HCEC 1CT (cell line): ENCODE results near the gene DYNC1LI1.
"Not testable (repeated sequence)": the region's sequence is repeated elsewhere in the genome, so short reads cannot be mapped to it uniquely, and the experiment has no call there.

Source experiments
- DNase-seq: peaks from one replicate; pipeline ENCODE4 v3.0.0-alpha.2; 2017

DYNC1LI1 gene

DNA sequence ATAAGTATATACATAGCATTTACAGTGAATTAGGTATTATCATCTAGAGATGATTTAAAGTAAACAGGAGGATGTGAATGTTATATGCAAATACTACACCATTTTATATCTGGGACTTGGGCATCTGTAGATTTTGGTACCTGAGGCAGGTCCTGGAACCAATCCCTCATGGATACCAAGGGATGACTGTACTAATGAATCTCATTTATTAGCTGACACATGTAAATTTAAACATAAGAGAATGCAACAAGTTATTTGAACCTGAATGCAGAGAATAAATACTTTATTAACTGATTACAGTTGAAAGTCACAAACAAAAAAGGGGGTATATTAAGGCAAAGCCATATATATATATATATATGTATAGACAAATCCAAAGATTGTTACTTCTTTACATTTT is 44.9 kb downstream of the DYNC1LI1 start:
- no peak for DNase-seq

DNA sequence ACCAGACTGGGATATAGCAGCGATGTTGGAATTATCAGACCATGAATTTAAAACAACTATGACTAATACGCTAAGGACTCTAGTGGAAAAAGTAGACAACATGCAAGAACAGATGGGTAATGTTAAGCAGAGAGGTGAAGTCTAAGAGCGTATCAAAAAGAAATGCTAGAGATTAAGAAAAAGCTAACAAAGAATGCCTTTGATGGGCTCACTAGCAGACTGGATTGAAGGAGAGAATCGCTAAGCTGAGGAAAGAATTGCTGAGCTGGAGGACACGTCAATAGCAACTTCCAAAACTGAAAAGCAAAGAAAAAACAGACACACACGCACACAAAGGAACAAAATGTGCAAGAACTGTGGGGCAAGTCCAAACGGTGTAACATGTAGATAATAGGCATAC is 48.0 kb downstream of the DYNC1LI1 start:
- no peak for DNase-seq

DNA sequence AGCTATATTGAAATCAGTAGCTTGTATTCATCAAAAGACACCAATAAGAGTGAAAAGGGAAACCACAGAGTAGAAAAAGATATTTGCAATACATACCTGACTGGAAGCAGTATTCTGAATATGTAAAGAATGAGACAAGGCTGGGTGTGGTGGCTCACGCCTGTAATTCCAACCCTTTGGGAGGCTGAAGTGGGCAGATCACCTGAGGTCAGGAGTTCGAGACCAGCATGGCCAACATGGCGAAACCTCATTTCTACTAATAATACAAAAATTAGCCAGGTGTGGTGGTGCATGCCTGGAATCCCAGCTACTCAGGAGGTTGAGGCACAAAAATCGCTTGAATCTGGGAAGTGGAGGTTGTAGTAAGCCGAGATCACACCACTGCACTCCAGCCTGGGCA is 51.7 kb downstream of the DYNC1LI1 start:
- not testable (repeated sequence) for DNase-seq

DNA sequence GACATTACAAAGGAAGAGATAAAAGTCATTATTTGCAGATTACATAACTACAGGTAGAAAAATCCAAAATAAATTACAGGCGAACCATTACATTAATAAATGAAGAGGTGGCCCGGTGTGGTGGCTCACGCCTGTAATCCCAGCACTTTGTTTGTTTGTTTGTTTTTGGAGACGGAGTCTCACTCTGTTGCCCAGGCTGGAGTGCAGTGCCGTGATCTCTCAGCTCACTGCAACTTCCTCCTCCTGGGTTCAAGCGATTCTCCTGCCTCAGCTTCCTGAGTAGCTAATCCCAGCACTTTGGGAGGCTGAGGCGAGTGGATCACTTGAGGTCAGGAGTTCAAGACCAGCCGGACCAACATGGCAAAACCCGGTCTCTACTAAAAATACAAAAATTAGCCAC is 53.9 kb downstream of the DYNC1LI1 start:
- not testable (repeated sequence) for DNase-seq

DNA sequence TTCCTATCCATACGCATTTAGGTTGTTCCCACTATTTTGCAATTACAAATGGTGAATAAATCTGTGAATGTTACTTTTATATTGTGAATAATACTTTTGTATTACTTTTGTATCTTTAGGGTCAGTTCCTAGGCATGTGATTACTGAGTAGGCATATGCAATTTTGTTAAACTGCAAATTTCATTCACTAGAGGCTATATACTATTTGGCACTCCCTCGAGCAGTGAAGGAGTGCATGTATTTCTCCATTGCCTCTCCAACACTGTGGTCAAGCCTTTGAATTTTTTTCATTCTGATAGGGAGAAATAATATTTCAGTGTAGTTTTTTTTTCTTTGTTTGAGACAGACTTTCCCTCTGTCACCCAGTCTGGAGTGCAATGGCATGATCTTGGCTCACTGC is 59.7 kb downstream of the DYNC1LI1 start:
- no peak for DNase-seq

DNA sequence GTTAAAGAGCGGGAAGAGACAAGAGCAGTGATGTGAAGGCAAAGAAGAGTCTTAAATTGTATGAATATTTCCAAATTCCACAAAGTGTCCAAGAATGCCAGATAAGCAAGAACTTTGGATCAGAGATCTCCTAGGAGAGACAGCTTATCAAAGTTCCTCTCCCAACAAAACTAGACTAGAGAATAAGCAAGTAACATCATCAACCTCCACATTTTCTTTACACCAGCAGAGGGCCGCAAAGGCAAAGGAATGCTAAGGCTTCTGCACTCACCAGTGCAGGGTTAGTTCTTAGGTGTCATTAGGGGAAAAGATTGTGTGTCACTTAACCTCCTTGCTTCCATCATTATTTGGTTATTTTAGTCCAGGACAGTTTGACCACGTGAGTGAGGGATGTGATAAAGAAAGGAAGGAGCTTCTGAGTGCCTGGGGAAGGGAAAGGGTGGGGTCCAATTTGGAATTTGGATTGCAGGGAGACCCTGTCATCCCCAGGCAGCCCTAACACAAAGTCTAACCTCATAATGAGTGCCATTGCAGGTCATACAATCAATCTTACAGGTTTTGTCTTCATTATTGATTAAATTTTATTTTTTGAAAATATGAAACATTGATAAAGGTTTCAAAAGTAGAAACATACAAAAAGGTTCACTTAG is 60.5 kb downstream of the DYNC1LI1 start:
- peak; percentile 63 for DNase-seq

DNA sequence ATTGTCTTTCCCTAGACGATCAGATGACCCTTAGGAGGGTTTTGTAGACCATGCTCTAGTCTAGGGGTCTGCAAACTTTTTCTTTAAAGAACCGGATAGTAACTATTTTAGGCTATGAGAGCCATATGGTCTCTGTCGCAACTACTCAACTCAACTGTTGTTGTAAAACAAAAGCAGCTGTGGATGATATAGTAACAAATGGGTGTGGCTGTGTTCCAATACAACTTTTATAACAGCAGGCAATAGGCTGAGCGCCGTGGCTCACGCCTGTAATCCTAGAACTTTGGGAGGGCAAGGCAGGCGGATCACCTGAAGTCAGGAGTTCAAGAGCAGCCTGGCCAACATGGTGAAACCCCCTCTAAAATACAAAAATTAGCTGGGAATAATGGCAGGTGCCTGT is 61.9 kb downstream of the DYNC1LI1 start:
- no peak for DNase-seq

DNA sequence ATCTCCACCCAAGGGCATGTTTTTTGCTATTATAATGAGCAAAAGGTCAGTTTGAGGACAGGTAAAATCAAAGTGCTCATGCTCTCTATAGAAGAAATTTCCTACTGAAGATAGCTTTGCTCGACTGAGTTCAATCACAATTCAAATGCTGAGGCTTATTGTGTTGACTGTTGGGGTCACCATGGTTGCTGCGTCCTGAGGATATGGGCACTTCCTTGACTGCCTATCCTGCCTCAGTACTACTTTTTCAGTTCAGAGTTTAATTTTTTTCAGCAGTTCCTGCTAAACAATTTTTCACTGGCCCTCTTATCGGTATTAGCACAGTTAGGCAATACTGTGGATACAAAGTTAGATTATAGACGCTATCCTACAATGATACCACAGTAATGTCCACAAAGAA is 64.2 kb downstream of the DYNC1LI1 start:
- no peak for DNase-seq

DNA sequence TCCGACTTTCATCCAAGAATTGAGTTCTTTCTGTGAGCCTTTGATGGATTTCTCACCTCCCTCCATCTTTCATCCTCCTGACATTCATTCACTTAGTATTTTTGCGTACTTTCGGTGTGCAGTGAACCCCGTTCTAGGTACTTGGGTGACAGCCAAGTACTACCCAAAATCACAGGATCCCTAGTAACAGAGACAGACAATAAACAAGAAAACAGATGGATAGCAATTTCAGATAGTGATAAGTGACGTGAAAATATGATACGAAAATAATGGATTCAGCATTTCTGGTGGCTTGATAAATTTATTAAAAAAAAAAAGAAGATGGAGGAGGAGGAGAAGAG is 67.7 kb downstream of the DYNC1LI1 start:
- no peak for DNase-seq

DNA sequence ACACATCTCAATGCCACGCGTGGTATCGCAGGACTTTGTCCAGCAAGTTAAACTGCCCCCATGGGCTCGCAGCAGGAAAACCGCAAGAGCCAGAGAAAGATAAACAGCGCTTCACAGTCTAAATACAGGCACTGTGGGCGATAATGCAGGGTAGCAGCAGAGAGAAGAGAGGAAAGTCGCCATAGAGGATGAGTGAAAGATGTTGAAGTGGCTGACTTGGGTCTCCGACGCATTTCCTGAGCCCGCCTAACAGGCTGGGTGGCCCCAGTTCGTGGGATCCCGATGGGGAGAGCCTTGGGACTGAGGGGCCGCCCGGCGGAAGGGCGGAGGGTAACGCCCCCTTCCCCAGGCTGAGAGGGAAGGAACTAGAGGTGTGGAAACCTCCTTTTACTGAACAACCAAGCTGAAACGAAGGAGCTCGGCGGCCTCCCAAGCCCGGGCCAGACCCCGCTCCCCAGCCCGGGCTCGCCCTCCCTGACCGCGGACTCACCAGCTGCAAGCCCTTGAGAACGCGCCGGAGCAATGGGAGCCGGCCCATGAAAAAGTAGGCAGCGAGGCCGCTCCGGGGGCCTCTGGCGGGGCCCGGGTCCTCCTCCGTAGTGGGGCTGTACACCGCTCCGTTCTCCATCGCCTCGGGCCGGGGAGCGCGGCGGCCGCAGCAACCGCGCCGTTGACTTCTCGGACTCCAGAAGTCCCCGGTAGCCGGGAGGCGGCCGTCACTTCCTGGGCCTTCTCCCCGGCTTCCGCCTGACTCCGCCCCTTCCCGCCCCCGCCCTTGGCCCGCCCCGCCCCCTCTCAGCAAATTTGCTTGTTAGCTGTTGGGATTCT is 68.3 kb downstream of the DYNC1LI1 start, which contains the start of gene CMTM6:
TSS of gene CMTM6 (minus strand) at position 735 of the 828 bp plus-strand sequence. CDS start at position 628, 107 bp downstream.
- DNase-seq = peak; percentile 92

DNA sequence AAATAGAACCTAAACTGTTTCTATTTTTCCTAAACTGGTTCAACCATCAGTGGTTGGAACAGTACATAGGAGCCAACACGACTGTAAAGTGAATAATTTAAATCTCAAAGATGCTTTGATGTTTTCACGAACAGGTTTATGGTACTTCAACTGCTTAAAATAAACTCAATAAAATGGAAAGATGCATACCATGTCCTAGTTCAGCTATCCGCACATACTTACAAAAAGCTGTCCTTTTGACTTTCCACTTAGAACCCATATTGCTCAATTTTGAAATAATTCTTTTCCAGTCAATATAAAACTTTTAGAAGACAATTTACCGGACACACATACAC is 68.9 kb downstream of the DYNC1LI1 start:
- DNase-seq = no peak

DNA sequence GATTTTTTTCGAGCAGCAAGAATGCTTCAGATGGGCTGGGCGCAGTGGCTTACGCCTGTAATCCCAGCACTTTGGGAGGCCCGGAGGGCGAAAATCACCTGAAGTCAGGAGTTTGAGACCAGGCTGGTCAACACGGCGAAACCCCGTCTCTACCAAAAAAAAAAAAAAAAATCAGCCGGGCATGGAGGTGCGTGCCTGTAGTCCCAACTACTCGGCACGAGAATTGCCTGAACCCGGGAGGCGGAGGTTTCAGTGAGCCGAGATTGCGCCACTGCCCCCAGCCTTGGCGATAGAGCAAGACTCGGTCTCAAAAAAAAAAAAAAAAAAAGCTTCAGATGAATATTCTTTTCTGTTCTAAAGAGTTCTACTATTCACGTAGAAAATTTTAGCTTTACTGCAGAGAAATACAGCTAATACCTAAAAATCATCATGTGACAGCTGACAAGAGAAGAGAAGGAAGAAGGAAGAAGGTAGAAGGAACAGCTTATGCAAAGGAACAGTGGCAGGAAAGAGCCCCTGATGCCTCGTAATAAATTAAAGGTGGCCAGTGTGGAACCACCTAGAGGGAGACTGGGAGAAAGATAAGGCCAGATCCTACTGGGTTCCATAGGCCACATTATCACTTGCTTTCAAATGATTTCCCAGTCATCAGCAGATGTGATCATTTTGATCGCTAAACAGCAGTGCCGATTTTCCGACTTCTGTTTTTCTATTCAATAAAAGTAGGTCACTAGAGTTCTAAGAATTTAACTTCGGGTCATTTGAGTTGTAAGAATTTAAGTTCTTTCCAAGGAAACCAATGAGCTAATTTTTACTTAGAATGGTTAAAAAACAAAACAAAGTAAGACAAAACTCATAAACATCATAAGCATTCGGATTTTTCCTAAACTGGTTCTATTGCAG is 69.5 kb downstream of the DYNC1LI1 start:
- no peak for DNase-seq

DNA sequence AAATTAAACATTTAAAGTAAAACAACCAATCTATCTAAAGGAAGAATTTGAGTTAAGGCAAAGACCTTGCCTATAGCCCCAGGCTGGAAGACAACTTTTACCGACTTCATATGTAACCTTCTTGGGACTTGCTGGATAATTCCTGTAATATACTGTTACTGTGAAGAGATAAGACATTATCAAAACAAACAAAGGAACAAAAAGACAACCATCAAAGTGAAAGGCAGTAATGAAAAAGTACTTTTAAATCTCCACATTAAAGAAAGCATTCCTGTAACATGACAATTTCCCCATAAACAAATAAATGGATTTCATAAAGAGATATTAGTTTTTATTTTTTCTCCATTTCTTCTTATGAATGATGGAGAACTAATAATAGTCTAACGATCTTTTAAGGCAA is 70.4 kb downstream of the DYNC1LI1 start:
- no peak for DNase-seq

DNA sequence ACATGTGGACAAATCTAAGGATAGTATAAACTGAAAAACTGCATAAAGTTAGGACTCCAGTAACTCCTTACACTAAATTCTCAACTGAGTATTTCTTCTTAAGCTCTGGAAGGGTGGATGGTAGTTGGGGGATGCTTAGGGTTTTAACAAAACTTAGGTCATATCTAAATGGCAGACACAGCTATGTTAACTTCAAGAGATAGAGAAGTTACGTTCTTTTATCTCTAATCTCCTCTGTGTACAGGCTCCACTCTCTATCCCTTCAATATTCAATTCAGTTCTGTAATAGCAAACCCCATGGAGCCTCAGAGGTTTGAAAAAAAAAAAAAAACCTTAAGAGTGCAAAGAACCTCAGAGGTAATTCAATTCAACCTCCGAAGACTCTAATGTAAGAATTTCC is 71.1 kb downstream of the DYNC1LI1 start:
- DNase-seq = no peak

DNA sequence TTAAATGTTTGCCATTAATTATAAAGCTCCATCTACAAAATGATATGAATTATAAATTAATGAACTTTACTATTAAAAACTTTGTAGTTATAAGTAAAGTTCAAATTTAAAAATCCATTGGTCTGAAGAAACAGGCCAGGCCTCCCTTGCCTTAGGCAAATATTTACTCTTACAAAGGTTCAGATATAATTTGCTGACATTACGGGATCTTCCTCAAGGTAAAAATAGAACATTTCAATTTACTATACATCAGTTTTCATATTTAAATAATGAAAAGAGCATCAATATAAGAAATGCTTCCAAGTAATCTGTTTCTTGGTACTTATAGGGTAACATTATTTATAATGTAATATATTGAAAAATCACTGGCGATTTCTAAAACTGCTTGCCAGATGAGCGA is 71.7 kb downstream of the DYNC1LI1 start:
- no peak for DNase-seq

DNA sequence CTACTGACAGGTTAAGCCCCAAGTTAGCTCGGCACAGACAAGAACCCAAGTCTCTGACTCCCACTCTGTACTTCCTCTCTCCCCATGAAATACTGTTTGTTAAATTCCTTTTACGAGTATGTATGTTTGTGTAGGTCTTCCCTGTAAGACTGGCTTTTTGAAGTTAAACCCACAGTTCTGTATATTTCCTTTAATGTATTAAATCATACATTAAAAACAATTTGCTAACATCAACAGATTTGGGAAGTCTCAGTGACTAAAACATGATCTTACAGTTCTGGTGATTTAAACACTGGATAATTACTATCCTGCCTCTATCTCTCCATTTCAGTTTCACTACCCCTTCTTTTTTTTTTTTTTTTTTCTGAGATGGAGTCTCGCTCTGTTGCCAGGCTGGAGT is 72.4 kb downstream of the DYNC1LI1 start:
- DNase-seq = no peak

DNA sequence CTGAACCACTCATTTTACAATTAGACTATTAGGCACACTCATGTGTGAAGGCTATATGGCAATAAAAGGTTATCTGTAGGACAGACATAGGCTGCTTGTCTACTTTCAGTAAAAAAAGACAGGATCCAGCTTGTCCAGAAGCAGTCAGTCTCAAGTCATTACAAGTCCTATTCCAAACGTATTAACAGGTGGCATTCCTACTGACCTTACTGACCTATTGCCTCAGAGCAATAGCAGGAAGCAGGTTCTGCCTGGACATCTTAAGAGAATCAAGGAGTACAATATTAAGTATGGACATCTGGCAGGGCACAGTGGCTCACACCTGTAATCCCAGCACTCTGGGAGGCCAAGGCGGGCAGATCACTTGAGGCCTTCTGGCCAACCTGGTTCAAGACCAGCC is 75.0 kb downstream of the DYNC1LI1 start:
- DNase-seq = no peak

DNA sequence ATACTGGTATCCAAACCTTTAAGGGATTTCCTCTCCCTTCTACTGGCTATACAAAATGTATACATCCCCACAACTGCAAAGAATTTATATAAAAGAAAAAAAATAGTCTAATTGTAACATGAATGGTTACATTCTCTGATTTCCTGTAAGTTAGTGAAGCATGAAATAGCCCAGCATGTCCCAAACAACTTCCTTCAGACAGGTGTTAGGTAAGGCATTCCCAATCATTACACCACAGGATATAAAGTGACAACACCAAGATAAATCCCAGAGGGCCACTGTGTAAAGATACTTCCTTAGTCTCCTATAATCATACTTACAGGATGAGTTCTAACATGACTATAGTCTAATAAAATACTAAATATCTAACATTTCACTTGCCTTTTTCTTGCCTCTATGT is 75.6 kb downstream of the DYNC1LI1 start:
- no peak for DNase-seq

DNA sequence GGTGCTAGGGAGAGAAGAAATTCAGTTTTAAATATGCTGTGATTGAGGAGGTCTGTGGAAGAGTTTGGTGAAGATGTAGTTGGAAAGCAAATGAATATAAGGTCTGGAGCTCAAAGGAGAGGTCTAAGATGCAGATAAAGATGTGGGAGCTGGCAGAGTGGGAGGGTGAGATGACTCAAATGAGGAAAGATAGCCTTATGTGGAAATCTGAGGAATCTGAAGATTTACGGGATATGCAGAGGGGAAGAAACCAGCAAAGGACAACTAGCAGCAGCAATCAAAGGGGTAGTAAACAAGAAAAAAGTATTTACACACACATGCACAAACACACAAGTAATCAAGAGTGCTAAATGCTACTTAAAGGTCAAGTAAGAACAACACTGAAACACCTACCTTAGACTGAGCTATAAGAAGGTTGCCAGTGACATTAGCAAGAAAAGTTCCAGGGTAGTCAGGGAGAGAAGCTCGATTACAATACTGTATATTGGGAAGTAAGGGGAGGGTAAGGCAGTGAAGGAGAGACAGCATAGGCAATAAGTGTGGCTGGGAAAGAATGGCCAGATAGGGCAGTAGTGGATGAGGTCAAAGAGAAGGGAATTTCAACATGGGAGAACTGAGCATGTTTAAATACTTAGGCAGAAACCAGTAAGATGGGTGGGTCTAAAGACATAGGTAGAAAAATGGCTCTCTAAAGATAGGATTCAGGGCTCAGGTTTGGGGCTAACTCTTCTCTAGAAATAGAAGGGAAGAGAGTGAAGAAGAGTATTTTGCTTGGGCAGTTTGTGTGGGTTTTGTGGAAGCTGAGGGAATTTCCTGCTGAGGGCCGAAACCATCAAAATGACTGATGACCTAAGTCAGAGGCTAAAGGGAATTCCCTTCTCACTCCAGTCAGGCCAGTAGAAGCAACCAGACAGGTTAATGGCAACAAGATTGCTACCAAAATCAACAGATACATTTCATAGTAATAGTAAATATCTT is 76.9 kb downstream of the DYNC1LI1 start:
- no peak for DNase-seq

DNA sequence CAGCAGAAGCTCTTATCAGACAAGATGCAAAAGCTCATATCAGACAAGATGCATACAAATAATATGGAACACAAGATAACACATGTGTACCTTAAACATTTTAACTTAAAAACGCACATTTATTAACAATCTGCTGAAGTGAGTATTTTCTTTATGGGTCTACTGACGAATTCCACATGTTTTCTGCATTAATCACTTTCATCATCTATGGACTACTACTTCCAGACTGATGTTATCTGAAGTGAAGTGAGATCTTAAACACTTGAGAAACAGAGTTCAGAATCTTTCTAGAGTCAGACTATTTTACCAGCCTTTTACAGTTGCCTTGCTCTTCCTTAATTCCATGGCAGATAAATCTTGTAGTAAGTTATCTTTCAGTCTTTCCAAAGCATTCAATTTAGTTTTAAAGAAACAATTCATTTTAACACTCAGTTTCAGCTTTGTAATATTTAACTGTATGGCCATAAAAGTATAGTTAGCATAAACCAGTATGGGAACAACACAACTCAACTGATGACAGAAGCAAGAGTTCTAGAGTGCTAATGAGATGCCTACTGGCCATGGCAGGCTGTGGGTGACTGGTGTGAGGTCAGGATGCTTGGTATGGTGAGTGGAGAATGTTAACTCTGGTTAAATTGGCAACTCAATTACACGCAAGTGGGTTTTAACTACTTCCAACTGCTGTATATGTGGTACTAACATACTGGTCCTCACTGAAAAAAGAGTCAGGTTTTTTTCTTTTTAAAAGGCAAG is 77.8 kb downstream of the DYNC1LI1 start:
- DNase-seq = peak; percentile 31

DNA sequence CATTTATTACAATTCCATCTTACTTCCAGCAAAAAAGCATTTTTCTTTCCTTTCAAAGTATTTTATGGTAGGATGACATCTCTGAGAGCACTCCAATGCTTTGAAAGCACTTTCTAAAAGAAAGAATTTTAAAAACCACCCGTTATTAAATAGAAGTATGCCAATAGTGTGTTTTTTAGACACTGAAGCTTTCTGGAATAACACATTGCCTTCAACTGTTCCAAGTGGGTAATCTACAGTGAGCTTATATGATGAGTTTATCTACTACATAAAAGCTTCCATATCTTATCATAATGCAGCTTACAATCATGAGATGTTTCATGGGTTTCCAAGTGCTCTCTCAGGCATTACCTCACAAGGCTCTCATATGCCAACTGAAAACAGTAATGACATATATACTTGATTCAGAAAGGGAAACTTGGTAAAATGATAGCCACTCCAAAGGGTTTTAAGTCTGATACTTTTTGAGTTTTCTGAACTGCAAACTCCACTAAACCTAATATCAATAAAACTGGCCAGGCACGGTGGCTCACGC is 82.1 kb downstream of the DYNC1LI1 start:
- no peak for DNase-seq
